ENCODE results near the gene FERMT1.
"Not testable (repeated sequence)": the region's sequence is repeated elsewhere in the genome, so short reads cannot be mapped to it uniquely, and the experiment has no call there.

Gene FERMT1

DNA sequence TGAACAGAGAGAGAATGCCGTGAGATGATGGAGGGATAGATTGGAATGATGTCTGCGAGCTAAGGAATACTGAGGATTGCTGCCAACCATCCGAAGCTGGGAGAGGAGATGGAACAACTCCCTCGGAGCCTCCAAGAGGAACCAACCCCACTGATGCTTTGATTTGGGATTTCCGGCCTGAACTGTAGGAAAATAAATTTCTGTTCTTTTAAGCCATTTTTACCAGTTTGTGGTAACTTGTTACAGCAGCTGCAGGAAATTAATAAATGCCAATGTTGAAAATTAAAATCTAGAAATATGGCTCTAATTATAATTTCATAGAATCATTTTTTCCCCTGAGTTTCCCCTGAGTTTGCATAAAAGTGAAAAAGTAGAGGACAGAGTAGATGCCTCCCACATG, 83.1 kb downstream of the FERMT1 start:
- no peak for DNase-seq (ENCODE audit: low spot score)

DNA sequence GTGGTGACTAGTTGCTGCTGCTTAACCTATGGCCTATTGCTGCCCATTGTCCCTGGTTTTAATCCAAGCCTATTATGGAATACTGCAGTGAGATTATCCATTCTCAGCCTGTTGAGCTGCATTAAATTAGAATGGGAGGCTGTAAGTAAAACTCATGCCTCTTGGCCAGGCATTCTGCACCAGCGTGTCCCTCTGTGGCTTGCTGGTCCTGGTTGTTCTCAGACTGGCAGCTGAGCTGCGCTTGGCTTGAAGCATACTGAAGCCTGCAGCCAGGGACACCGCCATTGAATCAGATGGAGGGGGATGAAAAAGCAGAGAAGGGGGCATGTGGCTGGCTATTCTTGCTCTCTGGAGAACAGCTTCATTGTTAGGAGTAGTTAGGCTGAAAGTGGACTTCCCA, 84.6 kb downstream of the FERMT1 start:
- peak; percentile 45 for DNase-seq (ENCODE audit: low spot score)

DNA sequence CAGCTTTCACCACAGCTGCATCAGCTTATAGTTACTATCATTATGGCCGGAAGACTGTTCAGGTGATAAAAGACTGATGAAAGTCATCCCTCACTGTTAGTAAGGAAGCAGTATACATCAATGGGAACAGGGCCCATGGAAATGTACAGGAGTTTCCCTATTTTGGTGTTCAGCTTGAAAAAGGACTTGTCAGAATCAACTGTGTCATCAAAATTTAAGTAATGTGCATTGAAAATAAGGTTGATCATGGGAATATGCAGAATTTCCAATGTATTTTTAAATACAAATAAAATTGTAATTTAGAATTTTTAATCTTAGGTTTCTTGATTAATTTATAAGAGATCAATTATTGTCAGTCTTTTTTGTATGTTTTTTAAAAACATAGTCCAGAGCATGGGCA, 85.7 kb downstream of the FERMT1 start:
- DNase-seq (ENCODE audit: low spot score): no peak

DNA sequence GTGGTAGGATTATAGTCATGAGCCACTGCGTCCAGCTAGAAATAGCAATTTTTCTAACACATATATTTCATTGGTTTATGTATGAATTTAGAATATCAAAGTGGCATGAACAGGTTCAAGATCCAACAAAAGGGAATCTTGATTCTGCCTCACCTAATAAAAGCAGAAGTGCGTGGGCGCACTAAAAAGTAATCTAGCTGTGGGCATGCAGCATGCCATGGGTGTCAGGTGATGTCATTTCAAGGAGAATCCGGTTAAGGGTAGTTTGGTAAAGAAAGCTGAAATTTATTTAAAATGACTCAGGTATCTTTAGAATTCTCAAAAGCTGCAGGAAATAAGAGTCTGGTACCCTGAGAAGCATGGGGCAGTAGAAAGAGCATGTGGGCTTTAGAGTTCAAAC, 86.6 kb downstream of the FERMT1 start:
- DNase-seq (ENCODE audit: low spot score): no peak

DNA sequence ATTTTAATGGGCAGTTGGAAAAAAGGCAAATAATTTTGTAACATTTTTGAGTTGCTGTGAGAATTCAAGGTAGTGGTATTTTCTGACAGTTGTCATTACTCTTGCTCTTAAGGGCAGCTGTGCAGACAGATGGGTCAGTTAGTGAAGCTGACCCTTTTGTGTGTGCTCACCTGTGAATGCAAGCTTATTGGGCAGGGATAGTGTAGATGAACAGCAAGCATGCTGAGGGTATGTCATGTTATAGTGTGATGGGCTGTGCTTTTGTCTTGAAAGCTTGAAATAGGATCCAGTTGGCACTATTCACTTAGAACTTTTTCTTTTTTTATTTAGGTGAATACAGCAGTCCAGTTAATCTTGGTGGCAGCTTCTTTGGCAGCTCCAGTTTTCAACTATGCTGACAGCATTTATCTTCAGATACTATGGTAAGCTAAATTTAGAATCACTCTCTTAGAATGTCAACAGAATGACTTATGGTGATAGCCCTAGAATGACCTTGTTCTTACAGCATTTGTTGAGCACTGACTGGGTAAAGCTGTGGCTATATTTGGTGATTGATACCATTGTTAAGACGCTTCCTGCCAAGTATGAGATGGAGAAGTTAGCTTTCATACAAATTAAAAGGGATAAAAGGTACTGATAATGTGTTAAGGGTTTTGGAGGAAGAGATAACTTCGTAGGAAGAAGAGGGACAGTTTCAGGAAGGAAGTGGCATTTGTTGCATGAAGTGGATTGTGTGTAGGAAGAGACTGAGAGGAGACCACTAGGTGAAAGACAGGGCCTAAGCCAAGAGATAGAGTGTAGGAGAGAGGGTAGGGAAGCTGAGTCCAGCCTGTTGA, 88.5 kb downstream of the FERMT1 start:
- DNase-seq (ENCODE audit: low spot score): no peak

DNA sequence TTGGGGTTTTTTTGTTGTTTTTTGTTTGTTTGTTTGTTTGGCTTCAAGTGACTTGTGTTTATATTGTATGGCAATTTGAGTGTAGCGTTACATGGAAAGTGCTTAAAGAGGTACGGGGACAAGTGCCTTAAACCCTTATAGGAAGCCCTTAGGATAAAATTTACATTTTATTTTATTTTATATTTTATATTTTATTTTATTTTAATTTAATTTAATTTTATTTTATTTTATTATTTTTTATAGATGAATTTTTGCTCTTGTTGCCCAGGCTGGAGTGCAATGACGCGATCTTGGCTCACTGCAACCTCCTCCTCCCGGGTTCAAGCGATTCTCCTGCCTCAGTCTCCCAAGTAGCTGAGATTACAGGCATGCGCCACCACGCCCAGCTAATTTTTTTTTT, 89.9 kb downstream of the FERMT1 start:
- DNase-seq (ENCODE audit: low spot score): not testable (repeated sequence)

DNA sequence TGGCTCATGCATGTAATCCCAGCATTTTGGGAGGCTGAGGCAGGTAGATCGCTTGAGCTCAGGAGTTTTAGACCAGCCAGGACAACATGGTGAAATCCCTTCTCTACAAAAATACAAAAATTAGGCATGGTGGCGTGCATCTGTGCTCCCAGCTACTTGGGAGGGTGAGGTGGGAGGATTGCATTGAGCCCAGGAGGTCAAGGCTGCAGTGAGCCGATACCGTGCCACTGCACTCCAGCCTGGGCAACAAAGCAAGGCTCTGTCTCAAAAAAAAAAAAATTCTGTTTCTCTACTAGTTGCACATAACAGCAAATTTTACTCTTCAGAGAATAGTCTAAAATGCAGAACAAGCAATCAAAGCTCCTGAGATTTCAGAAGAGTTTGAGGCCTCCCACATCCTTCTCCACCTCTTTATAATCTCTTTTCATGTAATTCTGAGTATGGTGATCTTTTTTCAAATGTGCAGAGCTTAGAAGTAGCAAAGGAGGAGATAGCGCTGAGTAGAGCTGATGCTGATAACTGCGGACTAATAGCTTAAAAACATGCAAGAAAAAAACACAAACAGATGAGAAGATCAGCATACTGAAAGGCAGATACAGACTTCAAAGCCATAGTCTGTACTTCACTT, 92.3 kb downstream of the FERMT1 start:
- DNase-seq (ENCODE audit: low spot score): no peak

DNA sequence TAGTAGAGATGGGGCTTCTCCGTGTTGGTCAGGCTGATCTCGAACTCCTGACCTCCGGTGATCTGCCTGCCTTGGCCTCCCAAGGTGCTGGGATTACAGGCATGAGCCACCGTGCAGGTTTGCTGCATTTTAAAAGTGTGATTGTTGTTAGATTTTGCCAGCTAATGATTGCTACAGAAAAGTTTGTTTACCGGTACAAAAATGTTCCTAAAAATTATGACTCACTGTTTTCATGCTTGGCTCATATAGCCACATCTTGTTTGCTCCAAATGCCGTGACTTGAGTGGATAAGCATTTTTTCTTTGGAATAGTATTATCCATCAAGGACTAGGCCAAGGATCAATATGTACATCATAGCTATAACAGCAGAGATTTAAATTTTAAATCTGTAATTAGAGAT, 93.3 kb downstream of the FERMT1 start:
- no peak for DNase-seq (ENCODE audit: low spot score)

DNA sequence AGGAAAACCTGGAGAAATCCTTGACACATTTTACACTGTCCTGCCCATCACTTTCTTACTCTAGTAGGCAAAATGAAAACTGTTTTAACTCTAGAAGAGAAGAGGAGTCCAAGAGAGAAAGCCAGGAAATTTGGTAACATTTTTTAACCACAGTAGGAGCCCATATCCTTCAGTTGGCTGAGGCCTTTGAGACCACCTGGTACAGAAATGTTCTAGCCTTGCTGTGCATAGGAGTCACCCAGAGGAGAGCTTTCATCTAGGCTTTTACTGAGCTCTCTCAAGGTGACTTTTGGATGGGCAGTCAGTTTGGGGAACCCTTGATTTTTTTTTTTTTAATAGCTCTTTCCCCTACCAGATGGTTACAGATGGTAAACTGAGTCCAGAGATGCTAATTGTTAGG, 94.0 kb downstream of the FERMT1 start:
- no peak for DNase-seq (ENCODE audit: low spot score)

DNA sequence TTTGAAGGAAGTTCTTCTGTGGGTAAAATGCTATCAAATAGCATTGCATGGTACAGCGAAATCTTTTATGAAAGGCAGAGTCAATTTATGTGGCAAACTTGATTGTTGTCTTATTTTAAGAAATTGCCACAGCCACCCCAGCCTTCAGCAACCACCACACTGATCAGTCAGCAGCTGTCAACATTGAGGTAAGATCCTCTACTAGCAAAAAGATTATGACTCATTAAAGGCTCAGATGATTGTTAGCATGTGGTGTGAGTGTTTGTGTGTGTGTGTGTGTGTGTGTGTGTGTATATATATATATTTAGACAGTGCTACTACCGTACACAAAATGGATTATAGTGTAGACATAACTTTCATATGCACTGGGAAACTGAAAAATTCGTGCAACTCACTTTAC, 96.8 kb downstream of the FERMT1 start:
- DNase-seq (ENCODE audit: low spot score): no peak

Measured in ecto neural progenitor cell (in vitro differentiated cells).